ENCODE results near the gene CEP120. TPM values are rescaled to one million over a fixed set of nuclear protein-coding genes. Genes with fewer than 3 reads are reported as not detected.
"Not testable (repeated sequence)": the region's sequence is repeated elsewhere in the genome, so short reads cannot be mapped to it uniquely, and the experiment has no call there.

The CEP120 gene
- total and polyA plus RNA-seq, 11 donors: 2.8 to 16.5 (median 12.0) TPM

DNA sequence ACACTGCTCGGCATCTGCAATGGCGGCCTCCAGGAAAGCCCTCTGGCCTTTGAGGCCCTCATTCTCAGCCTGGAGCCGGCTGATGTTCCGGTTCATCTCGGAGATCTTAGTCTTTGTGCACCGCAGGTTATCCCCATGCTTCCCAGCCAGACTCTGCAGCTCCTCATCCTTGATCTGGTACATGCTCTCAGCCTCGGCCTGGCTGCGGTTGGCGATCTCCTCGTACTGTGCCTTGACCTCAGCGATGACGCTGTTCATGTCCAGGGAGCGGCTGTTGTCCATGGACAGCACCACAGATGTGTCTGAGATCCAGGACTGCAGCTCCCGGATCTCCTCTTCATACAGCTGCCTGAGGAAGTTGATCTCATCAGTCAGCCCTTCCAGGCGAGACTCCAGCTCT, 21.9 kb downstream of the CEP120 start:
- TF ChIP-seq, protein P1, sequence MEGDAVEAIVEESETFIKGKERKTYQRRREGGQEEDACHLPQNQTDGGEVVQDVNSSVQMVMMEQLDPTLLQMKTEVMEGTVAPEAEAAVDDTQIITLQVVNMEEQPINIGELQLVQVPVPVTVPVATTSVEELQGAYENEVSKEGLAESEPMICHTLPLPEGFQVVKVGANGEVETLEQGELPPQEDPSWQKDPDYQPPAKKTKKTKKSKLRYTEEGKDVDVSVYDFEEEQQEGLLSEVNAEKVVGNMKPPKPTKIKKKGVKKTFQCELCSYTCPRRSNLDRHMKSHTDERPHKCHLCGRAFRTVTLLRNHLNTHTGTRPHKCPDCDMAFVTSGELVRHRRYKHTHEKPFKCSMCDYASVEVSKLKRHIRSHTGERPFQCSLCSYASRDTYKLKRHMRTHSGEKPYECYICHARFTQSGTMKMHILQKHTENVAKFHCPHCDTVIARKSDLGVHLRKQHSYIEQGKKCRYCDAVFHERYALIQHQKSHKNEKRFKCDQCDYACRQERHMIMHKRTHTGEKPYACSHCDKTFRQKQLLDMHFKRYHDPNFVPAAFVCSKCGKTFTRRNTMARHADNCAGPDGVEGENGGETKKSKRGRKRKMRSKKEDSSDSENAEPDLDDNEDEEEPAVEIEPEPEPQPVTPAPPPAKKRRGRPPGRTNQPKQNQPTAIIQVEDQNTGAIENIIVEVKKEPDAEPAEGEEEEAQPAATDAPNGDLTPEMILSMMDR (IDR thresholded peaks at IDR 0.05): no peak
- no peak for TF ChIP-seq POLR2A (IDR thresholded peaks at IDR 0.05)
- Histone ChIP-seq H3K9me3 (no peaks in the 10 kb centered on the region), H3K27ac (no peak overlapping the region), H3K4me1 (peaks cover 0 to 13% (median 0%) of the 10 kb centered on the region in 12 donors), H3K36me3 (peaks cover 0 to 83% (median 71%) of the 10 kb centered on the region in 9 donors), H3K27me3 (no peaks in the 10 kb centered on the region), H3K4me3 (no peak overlapping the region)
- intact Hi-C loops (cut with DNase I): no loop called here
- ATAC-seq (no peak), DNase-seq (no peak)
- 91 to 97% (median 95%) methylated on average over 14 to 15 of the region's 15 CpGs for WGBS, 4 donors

DNA sequence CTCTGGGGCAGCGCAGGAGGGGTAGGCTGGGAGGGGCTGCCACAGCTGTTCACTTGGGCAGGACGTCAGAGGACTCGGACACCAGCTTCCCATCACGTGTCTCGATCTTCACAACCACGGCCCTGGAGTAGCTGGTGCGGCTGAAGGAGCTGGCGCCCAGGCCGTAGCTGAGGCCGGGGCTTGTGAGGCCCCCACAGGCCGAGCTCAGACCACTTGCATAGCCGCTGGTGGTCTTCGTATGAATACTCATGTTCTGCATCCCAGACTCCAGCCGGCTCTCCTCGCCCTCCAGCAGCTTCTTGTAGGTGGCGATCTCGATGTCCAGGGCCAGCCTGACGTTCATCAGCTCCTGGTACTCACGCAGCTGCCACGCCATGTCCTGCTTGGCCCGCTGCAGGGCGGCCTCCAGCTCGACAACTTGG, 22.3 kb downstream of the CEP120 start:
- intact Hi-C loops (cut with DNase I); H3K4me3 ChIP-seq; DNase-seq; H3K27me3 ChIP-seq; H3K4me1 ChIP-seq; ATAC-seq; H3K27ac ChIP-seq; H3K9me3 ChIP-seq: not testable (repeated sequence)
- peaks cover 0 to 88% (median 75%) of the 10 kb centered on the region in 9 donors for H3K36me3 ChIP-seq
- WGBS, 4 donors: 95 to 98% (median 96%) methylated on average over 9 to 23 of the region's 23 CpGs

DNA sequence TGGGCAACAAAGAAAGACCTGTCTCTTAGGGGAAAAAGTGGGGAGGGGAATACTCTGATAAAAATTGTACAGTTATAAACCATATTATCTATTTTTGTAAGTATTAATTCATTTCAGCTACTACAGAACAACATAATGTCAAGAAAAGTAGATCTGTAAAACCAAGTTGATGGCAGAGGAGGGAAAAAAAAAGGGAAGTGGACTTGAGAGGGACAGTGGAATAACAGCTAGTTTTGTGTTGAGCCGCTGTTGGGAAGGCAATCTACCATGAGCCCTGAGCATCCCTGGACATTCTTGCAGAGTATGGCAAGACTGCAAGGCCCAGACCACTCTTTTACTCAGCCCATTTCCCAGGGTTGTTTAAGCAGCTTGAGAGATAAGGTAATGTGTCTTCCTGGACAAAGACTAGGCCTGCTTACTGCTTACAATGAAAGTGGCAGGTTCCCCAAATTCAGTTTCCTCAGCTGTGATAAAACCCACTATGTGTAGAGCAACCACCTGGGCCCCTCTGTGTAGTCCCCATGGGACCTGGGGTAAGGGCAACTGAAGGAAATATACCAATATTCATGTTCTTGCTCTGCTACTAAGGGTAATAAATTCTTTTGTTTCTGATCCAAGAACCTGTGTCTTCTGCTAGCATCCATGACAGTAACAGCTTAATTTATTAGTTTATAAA, 25.0 kb downstream of the CEP120 start:
- TF ChIP-seq, protein P1 (IDR thresholded peaks at IDR 0.05): no peak
- no peak for TF ChIP-seq POLR2A (IDR thresholded peaks at IDR 0.05)
- intact Hi-C loops (cut with DNase I): no loop called here
- no peaks in the 10 kb centered on the region for H3K27me3 ChIP-seq
- H3K4me1 ChIP-seq: no peaks in the 10 kb centered on the region
- ATAC-seq (no peak), DNase-seq (no peak)
- H3K27ac ChIP-seq: no peak overlapping the region
- 96 to 100% (median 99%) methylated on average over 1 of the region's 1 CpG for WGBS, 4 donors
- H3K36me3 ChIP-seq: peaks cover 0 to 92% (median 66%) of the 10 kb centered on the region in 9 donors
- no peaks in the 10 kb centered on the region for H3K9me3 ChIP-seq
- no peak overlapping the region for H3K4me3 ChIP-seq

DNA sequence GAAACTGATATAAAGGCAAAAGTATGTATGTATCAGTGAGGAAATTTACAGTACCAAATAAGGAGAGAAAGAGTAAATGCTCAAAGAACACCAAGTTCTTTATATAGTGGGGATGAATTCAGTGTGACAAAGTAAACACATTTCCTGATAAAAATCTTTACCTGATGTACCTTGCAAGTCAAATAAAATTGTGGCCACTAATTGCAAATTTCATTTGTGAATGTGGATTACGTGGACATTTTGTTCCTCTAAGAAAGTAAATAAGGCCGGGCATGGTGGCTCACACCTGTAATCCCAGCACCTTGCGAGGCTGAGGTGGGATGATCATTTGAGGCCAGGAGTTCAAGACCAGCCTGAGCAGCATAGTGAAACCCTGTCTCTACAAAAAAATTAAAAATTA, 25.7 kb downstream of the CEP120 start:
- Histone ChIP-seq H3K27ac (no peak overlapping the region), H3K27me3 (no peaks in the 10 kb centered on the region), H3K4me1 (no peaks in the 10 kb centered on the region), H3K9me3 (no peaks in the 10 kb centered on the region), H3K4me3 (no peak overlapping the region), H3K36me3 (peaks cover 0 to 92% (median 66%) of the 10 kb centered on the region in 9 donors)
- ATAC-seq: no peak
- no peak for TF ChIP-seq POLR2A (IDR thresholded peaks at IDR 0.05)
- TF ChIP-seq, protein P1 (IDR thresholded peaks at IDR 0.05): no peak
- intact Hi-C loops (cut with DNase I): no loop called here
- DNase-seq: no peak
- WGBS, 4 donors: 90 to 99% (median 98%) methylated on average over 3 of the region's 3 CpGs

DNA sequence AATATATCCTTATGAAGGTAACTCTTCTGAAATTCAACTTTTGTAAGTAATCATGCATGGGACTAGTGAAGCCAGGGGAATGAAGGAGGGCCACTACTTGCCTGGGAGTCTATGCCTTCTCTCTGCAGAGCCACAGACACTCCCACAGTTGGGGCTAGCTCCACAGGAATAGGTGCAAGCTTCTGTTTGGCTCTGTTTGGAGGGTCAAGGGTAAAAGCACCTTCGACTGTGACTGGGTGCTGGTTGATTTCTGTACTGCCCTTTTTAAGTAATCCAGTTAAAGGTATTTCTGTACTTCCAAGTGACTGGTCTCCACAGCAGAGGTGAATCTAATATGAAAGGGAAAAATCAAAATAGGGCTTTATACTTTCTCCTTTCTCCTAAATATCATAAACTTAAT, 32.2 kb downstream of the CEP120 start:
- TF ChIP-seq, protein P1 (IDR thresholded peaks at IDR 0.05): no peak
- no peak for TF ChIP-seq POLR2A (IDR thresholded peaks at IDR 0.05)
- ATAC-seq (no peak), DNase-seq (no peak)
- WGBS, 4 donors: 87 to 100% (median 91%) methylated on average over 1 of the region's 1 CpG
- peaks cover 0 to 100% (median 78%) of the 10 kb centered on the region in 9 donors for H3K36me3 ChIP-seq
- intact Hi-C loops (cut with DNase I): no loop called here
- no peak overlapping the region for H3K4me3 ChIP-seq
- no peaks in the 10 kb centered on the region for H3K4me1 ChIP-seq
- H3K9me3 ChIP-seq: no peaks in the 10 kb centered on the region
- no peaks in the 10 kb centered on the region for H3K27me3 ChIP-seq
- H3K27ac ChIP-seq: no peak overlapping the region
